K562 (cell line): Measurements from ENCODE around the gene PHC3. TPM values are rescaled to one million over a fixed set of nuclear protein-coding genes. Genes with fewer than 3 reads are reported as not detected.

Experiments used
- ATAC-seq: fragments of 200-7000 bp; cut with Tn5 transposase; 3 replicates; pipeline ENCODE4 v1.9.1; 2020; ENCODE audit warnings: moderate library complexity
- BruUV-seq: library from RNA; stranded (reverse); fragments of 400-500 nt; replicated peaks from 2 replicates; lab custom pipeline; 2021; lab: Mats Ljungman, UMichigan
- CTCF ChIA-PET: fragments of 300-600 bp; formaldehyde crosslinking; extraction: SDS; loops from one replicate; lab custom pipeline; 2021; ENCODE audit warnings: low intra/inter-chr PET ratio; lab: Yijun Ruan, JAX
- POLR2A ChIA-PET: fragments of 300-600, 350-650 bp; sonication (Branson Sonifier 250); formaldehyde crosslinking; extraction: SDS; loops from one replicate; lab custom pipeline; 2021; ENCODE audit warnings: antibody characterized with exemption, inconsistent platforms; lab: Yijun Ruan, JAX
- DNase-seq, 4 experiments: peaks; one replicate each; pipeline versions ENCODE4 v3.0.0 to v3.0.0-alpha.2; 2011 to 2018; ENCODE audit warnings: low spot score in 3 of 4, mixed read lengths in 3 of 4; ENCODE audit errors: extremely low read depth in 1 of 4
- FAIRE-seq: peaks from 2 replicates; lab custom pipeline; 2011; peaks lifted over from hg19 to GRCh38; lab: Jason Lieb, UNC
- H2AFZ ChIP-seq: 2 replicates; pipeline ENCODE4 v1.6.0; 2011; ENCODE audit warnings: low read depth, low read length, control low read depth, inconsistent platforms
- H3K27ac ChIP-seq: fragments of 200-600 bp; 3 replicates; pipeline ENCODE4 v1.8.0; 2011; ENCODE audit warnings: low read depth, mild to moderate bottlenecking, control low read depth, inconsistent platforms, low read length, moderate library complexity, mixed read lengths; ENCODE audit errors: extremely low read depth
- H3K27me3 ChIP-seq, 2 experiments: fragments of 300-600 bp in 1 of 2; 2 replicates in 1 of 2; 3 replicates in 1 of 2; pipeline versions ENCODE4 v1.6.0 to v1.8.0; 2011; ENCODE audit warnings: inconsistent platforms in 2 of 2, low read length in 2 of 2, mild to moderate bottlenecking in 1 of 2, mixed read lengths in 1 of 2, moderate library complexity in 1 of 2; ENCODE audit not compliant: control insufficient read depth in 2 of 2, insufficient read depth in 2 of 2
- H3K36me3 ChIP-seq: fragments of 300-600 bp; 3 replicates; pipeline ENCODE4 v1.8.0; 2011; ENCODE audit warnings: mild to moderate bottlenecking, low read length, inconsistent platforms; ENCODE audit not compliant: control insufficient read depth, insufficient read depth
- H3K4me1 ChIP-seq, 2 experiments: fragments of 200-600 bp in 1 of 2; replicated peaks in 1 of 2; 2 replicates in 1 of 2; 3 replicates in 1 of 2; pipeline versions ENCODE4 v1.5.1 to v1.8.0; 2011; ENCODE audit warnings: inconsistent platforms in 2 of 2, low read length in 2 of 2, mild to moderate bottlenecking in 1 of 2, mixed read lengths in 1 of 2, moderate library complexity in 1 of 2; ENCODE audit not compliant: control insufficient read depth in 2 of 2, insufficient read depth in 2 of 2
- H3K4me2 ChIP-seq: 2 replicates; pipeline ENCODE4 v1.6.1; 2011; ENCODE audit warnings: low read length, control low read depth, inconsistent platforms, mixed read lengths; ENCODE audit not compliant: insufficient read depth
- H3K4me3 ChIP-seq: fragments of 200-600 bp; sonication (generic), shearing (Covaris generic); 2 replicates; pipeline ENCODE4 v1.5.1; 2016; ENCODE audit warnings: control low read depth, inconsistent platforms
- H3K79me2 ChIP-seq: fragments of 200-600 bp; 3 replicates; pipeline ENCODE4 v1.8.0; 2011; ENCODE audit warnings: low read length, inconsistent platforms; ENCODE audit not compliant: control insufficient read depth, insufficient read depth
- H3K9ac ChIP-seq, 2 experiments: 2 replicates each; pipeline versions ENCODE4 v1.6.0 to v1.6.1; 2011; ENCODE audit warnings: low read depth in 2 of 2, low read length in 2 of 2, control low read depth in 1 of 2, inconsistent platforms in 1 of 2, mild to moderate bottlenecking in 1 of 2, mixed read lengths in 1 of 2; ENCODE audit not compliant: insufficient read depth in 1 of 2
- H3K9me1 ChIP-seq: one replicate; pipeline ENCODE4 v1.6.0; 2011; ENCODE audit warnings: inconsistent platforms, mild to moderate bottlenecking, low read length, moderate library complexity; ENCODE audit not compliant: control insufficient read depth, insufficient read depth
- H3K9me3 ChIP-seq: replicated peaks from 2 replicates; pipeline ENCODE4 v1.5.1; 2011; ENCODE audit warnings: low read depth, low read length, inconsistent platforms; ENCODE audit not compliant: control insufficient read depth, insufficient read depth
- H4K20me1 ChIP-seq: replicated peaks from 2 replicates; pipeline ENCODE4 v1.6.1; 2011; ENCODE audit warnings: low read length, inconsistent platforms, mixed read lengths; ENCODE audit not compliant: control insufficient read depth, insufficient read depth
- ASH1L ChIP-seq: fragments of 450-650 bp; IDR thresholded peaks from 2 replicates; pipeline ENCODE4 v1.6.1; 2018; ENCODE audit warnings: borderline replicate concordance, mild to moderate bottlenecking, low read depth; ENCODE audit not compliant: partially characterized antibody
- CCNT2 ChIP-seq: IDR thresholded peaks from 2 replicates; pipeline ENCODE4 v1.6.1; 2011; ENCODE audit warnings: borderline replicate concordance, low read depth, mild to moderate bottlenecking, moderate library complexity, mixed read lengths, low read length; ENCODE audit not compliant: insufficient read length; ENCODE audit errors: extremely low read depth
- CREM ChIP-seq: IDR thresholded peaks from 2 replicates; pipeline ENCODE4 v1.6.1; 2014; ENCODE audit warnings: antibody characterized with exemption, low read depth
- FOXK2 ChIP-seq, 2 experiments: fragments of 450-650 bp; IDR thresholded peaks in 1 of 2; conservative IDR thresholded peaks in 1 of 2; 2 replicates each; pipeline ENCODE4 v1.6.1; 2016; ENCODE audit warnings: low read depth in 2 of 2, mild to moderate bottlenecking in 1 of 2
- HMGN3 ChIP-seq: IDR thresholded peaks from 2 replicates; pipeline ENCODE4 v1.6.1; 2011; ENCODE audit warnings: borderline replicate concordance, low read depth, mild to moderate bottlenecking, mixed read lengths, low read length; ENCODE audit not compliant: insufficient read length; ENCODE audit errors: extremely low read depth
- L3MBTL2 ChIP-seq: fragments of 450-650 bp; IDR thresholded peaks from 2 replicates; pipeline ENCODE4 v1.6.1; 2016; ENCODE audit warnings: mild to moderate bottlenecking, moderate library complexity
- PHF8 ChIP-seq: fragments of 200-600 bp; sonication (generic); IDR thresholded peaks from 2 replicates; pipeline ENCODE4 v1.6.1; 2012; ENCODE audit warnings: mixed run types, mild to moderate bottlenecking, inconsistent platforms, low read length, moderate library complexity, borderline replicate concordance
- RFX5 ChIP-seq: IDR thresholded peaks from 2 replicates; pipeline ENCODE4 v1.6.1; 2011; ENCODE audit warnings: low read depth, mild to moderate bottlenecking, improper control_type of control experiment, low read length
- TAF1 ChIP-seq: IDR thresholded peaks from 2 replicates; pipeline ENCODE4 v1.6.1; 2011; ENCODE audit warnings: mild to moderate bottlenecking, low read length, moderate library complexity; ENCODE audit not compliant: insufficient read depth, control insufficient read depth, severe bottlenecking; ENCODE audit errors: extremely low read depth
- ZFPM2 ChIP-seq: fragments of 250-450 bp; sonication (Bioruptor Pico); IDR thresholded peaks from 2 replicates; pipeline ENCODE4 v1.5.1; 2022; ENCODE audit warnings: mild to moderate bottlenecking
- WGBS: fragments of 100-300 bp; shearing (Covaris generic); methylation state at CpG from one replicate; pipeline ENCODE4 v1.1.6; 2016; ENCODE audit warnings: low coverage, mixed read lengths; ENCODE audit not compliant: insufficient coverage; ENCODE audit errors: missing lambda C conversion rate; 5-methylcytosine and 5-hydroxymethylcytosine counted together
- in situ Hi-C: fragments of 300-500 bp; cut with MboI; formaldehyde crosslinking; loops from 4 replicates; pipeline ENCODE4 v1.15.0; 2018; ENCODE audit warnings: inconsistent platforms, mixed read lengths
- intact Hi-C: fragments of 100-400 bp; cut with micrococcal nuclease; formaldehyde crosslinking; loops from 2 replicates; pipeline ENCODE4 v1.14.2; 2022
- polyA plus RNA-seq, 8 experiments: library from polyadenylated mRNA; depleted of rRNA in 4 of 8; stranded (reverse) in 5 of 8; unstranded in 3 of 8; fragments of >200 nt; fragmentation: Nextera tagmentation in 2 of 8; fragmentation: Illumina TruSeq in 1 of 8; extraction: Ambion mirVana in 2 of 8; extraction: Trizol in 1 of 8; gene quantifications; 2 replicates each; pipeline versions ENCODE4 v1.2.1 to v1.2.3, GENCODE V29; 2011 to 2014; ENCODE audit warnings: inconsistent platforms in 1 of 8, missing spikeins in 1 of 8
- total RNA-seq, 7 experiments: library from RNA; depleted of rRNA in 6 of 7; stranded (reverse); fragments of >200 nt in 6 of 7; fragmentation: Illumina TruSeq in 2 of 7; extraction: Trizol in 2 of 7; gene quantifications; 2 replicates each; pipeline versions ENCODE4 v1.2.1 to v1.2.3, GENCODE V29; 2011 to 2021; ENCODE audit warnings: low replicate concordance in 1 of 7
- TF ChIP-seq, protein P1 (sequence below): sonication (generic); formaldehyde crosslinking; IDR thresholded peaks from 2 replicates; pipeline ENCODE4 v1.8.1; 2023; ENCODE audit warnings: mild to moderate bottlenecking, missing genetic modification reagents, moderate library complexity
- TF ChIP-seq, protein P2 (sequence below): fragments of 250-450 bp; sonication (Bioruptor Pico); IDR thresholded peaks from 2 replicates; pipeline ENCODE4 v1.5.0; 2021
- TF ChIP-seq, protein P3 (sequence below): fragments of 450-650 bp; formaldehyde crosslinking; IDR thresholded peaks from 2 replicates; pipeline ENCODE4 v1.4.0; 2020; ENCODE audit warnings: mild to moderate bottlenecking, moderate library complexity

The PHC3 gene
- total and polyA plus RNA-seq, 9 of the 15 experiments (the other 6 are each of a cell fraction or from before 2014, with no cell fraction given) = 3.1 to 21.6 (median 10.5) TPM

GRCh38 chr3:170222647-170223541 is 41.4 kb upstream of the PHC3 start (continued):
- TF ChIP-seq TAF1 = peak; percentile 8
- no peak for TF ChIP-seq ZFPM2 (CRISPR knock-in tag)
- TF ChIP-seq HMGN3 = peak; percentile 22
- TF ChIP-seq PHF8 = peak; percentile 27; the same call in 1 of the 2 replicates
- no peak for TF ChIP-seq RFX5
- TF ChIP-seq, all 486 proteins: peak for 30

- ChIA-PET CTCF (no interaction called here), POLR2A (interaction anchor here (0.6 to 1.5 kb wide), 5 partner anchors 10 to 413 kb away, joined by 3 to 4 read pairs (median 3); no protein-coding TSS in a partner anchor)
- in situ Hi-C loops = no loop called here
- Histone ChIP-seq H3K27me3 (no peaks in the 10 kb centered on the region), H3K9me3 (no peaks in the 10 kb centered on the region), H2AFZ (peak within 1 kb of the TSS; percentile 100), H3K9me1 (no peaks in the 10 kb centered on the region), H3K4me3 (peak within 1 kb of the TSS; percentile 91), H3K4me2 (peak within 1 kb of the TSS; percentile 94), H4K20me1 (0 out of 2 replicates have a peak, but pooled peaks cover 3% of the 10 kb centered on the region), H3K27ac (peak within 1 kb of the TSS; percentile 100), H3K4me1 (peaks cover 2 to 4% of the 10 kb centered on the region in 2 experiments; a peak in 3 of 5 replicates), H3K9ac (peak within 1 kb of the TSS; percentile 91 to 99), H3K79me2 (peaks cover 43% of the 10 kb centered on the region), H3K36me3 (peaks cover 2% of the 10 kb centered on the region; the same call in 1 of the 3 replicates)
- ATAC-seq (peak; percentile 98), FAIRE-seq (peak; percentile 95), DNase-seq (peak; percentile 95 to 98 (median 96))
- no TSS peak for BruUV-seq
- under 1% methylated on average over 35 of the region's 60 CpGs for WGBS
- intact Hi-C loops = loop anchor here (2.0 to 5.0 kb wide), 2 partner anchors 41 to 140 kb away; partner anchors contain the start of gene PHC3
- peak; percentile 61 for TF ChIP-seq CREM
- TF ChIP-seq FOXK2 (conservative IDR thresholded peaks at IDR 0.05 in 1 of 2, IDR thresholded peaks at IDR 0.05 in 1 of 2; ENCODE audit: low read depth in 2 of 2) = peak in 1 of 2 experiments; percentile 100; a peak in 2 of 4 replicates
- TF ChIP-seq L3MBTL2 = peak; percentile 30; the same call in 1 of the 2 replicates
- TF ChIP-seq, protein P1, sequence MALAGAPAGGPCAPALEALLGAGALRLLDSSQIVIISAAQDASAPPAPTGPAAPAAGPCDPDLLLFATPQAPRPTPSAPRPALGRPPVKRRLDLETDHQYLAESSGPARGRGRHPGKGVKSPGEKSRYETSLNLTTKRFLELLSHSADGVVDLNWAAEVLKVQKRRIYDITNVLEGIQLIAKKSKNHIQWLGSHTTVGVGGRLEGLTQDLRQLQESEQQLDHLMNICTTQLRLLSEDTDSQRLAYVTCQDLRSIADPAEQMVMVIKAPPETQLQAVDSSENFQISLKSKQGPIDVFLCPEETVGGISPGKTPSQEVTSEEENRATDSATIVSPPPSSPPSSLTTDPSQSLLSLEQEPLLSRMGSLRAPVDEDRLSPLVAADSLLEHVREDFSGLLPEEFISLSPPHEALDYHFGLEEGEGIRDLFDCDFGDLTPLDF (CRISPR knock-in tag) = no peak
- TF ChIP-seq, protein P2, sequence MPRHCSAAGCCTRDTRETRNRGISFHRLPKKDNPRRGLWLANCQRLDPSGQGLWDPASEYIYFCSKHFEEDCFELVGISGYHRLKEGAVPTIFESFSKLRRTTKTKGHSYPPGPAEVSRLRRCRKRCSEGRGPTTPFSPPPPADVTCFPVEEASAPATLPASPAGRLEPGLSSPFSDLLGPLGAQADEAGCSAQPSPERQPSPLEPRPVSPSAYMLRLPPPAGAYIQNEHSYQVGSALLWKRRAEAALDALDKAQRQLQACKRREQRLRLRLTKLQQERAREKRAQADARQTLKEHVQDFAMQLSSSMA = 0 out of 2 replicates have a peak, but pooled peaks have one; percentile 5
- TF ChIP-seq, protein P3, sequence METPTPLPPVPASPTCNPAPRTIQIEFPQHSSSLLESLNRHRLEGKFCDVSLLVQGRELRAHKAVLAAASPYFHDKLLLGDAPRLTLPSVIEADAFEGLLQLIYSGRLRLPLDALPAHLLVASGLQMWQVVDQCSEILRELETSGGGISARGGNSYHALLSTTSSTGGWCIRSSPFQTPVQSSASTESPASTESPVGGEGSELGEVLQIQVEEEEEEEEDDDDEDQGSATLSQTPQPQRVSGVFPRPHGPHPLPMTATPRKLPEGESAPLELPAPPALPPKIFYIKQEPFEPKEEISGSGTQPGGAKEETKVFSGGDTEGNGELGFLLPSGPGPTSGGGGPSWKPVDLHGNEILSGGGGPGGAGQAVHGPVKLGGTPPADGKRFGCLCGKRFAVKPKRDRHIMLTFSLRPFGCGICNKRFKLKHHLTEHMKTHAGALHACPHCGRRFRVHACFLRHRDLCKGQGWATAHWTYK (CRISPR knock-in tag) = 0 out of 2 replicates have a peak, but pooled peaks have one; percentile 11
- TF ChIP-seq CCNT2 = peak; percentile 23
- TF ChIP-seq ASH1L = peak; percentile 95
These were observed 40.6 kb upstream of the PHC3 start, which contains the start of gene PRKCI for GRCh38 chr3:170221924-170222646. Gene PRKCI, plus strand, starts transcription at chr3:170222424. Its CDS starts 246 bp downstream, at chr3:170222670.
